Measurements from ENCODE around the gene FAM222B. TPM values are rescaled to one million over a fixed set of nuclear protein-coding genes. Genes with fewer than 3 reads are reported as not detected.
"Not testable (repeated sequence)": the region's sequence is repeated elsewhere in the genome, so short reads cannot be mapped to it uniquely, and the experiment has no call there.

Gene FAM222B
- total and polyA plus RNA-seq, 7 experiments from 2014 or later, result 11.8 to 24.4 (median 22.3) TPM

GRCh38 chr17:28779601-28780000 is 63.0 kb downstream of the FAM222B start:
- H3K4me3 Mint-ChIP-seq; H3K4me3 ChIP-seq (ENCODE audit: low read length); H3K27me3 Mint-ChIP-seq; CTCF ChIA-PET; H3K9me3 ChIP-seq (ENCODE audit: control insufficient read depth in 2 of 3, low read length in 3 of 3); DNase-seq; H3K9me3 Mint-ChIP-seq; H3K27ac Mint-ChIP-seq; intact Hi-C loops (cut with micrococcal nuclease); ATAC-seq; POLR2A ChIA-PET; H3K27me3 ChIP-seq (ENCODE audit: control insufficient read depth in 2 of 2, insufficient read depth in 2 of 2, low read length in 2 of 2); H3K27ac ChIP-seq (ENCODE audit: low read depth, low read length); H3K36me3 ChIP-seq (ENCODE audit: control insufficient read depth in 2 of 3, insufficient read depth in 3 of 3, low read length in 3 of 3): not testable (repeated sequence)
- peaks cover 0 to 17% (median 8%) of the 10 kb centered on the region in 5 donors for H3K36me3 Mint-ChIP-seq
- H3K4me1 Mint-ChIP-seq, result peaks cover 22 to 40% (median 32%) of the 10 kb centered on the region in 7 donors
- H3K4me1 ChIP-seq (ENCODE audit: control insufficient read depth in 2 of 2, insufficient read depth in 2 of 2, low read length in 2 of 2), result peaks cover 0 to 20% of the 10 kb centered on the region in 2 donors

DNA sequence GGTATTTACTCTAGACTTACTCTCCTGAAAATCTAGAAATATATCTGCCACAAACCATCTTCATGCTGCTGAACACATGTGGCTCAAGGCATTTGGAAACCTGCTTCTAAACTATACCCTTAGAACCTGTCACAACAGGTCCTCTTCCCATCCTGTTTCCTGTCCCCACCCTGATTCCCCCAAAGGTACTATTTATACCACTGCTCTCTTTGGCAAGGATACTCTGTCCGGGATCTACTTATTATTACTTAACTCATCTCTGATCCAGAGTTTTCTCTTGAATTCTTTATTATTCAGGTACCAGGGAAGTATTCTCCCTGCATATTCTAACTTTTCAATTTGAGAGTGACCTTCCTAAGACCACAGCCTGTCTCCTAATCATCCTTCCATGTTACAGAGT is 65.4 kb downstream of the FAM222B start:
- ChIA-PET POLR2A (interaction anchor here (0.6 kb wide), 1 partner anchor 25 kb away, joined by 3 read pairs; no protein-coding TSS in a partner anchor), CTCF (no interaction called here)
- DNase-seq (no peak), ATAC-seq (no peak)
- Mint-ChIP-seq H3K27ac (peak overlapping the region; percentile 9 to 90 (median 61)), H3K36me3 (peaks cover 0 to 21% (median 13%) of the 10 kb centered on the region in 5 donors), H3K9me3 (no peaks in the 10 kb centered on the region), H3K27me3 (no peaks in the 10 kb centered on the region), H3K4me3 (peak overlapping the region in 5 of 10 donors; percentile 6 to 56 (median 25)), H3K4me1 (peaks cover 25 to 41% (median 35%) of the 10 kb centered on the region in 7 donors)
- Histone ChIP-seq H3K27ac (ENCODE audit: low read depth, low read length) (peak overlapping the region; percentile 43), H3K4me3 (ENCODE audit: low read length) (no peak overlapping the region), H3K9me3 (ENCODE audit: control insufficient read depth in 2 of 3, low read length in 3 of 3) (no peaks in the 10 kb centered on the region), H3K27me3 (ENCODE audit: control insufficient read depth in 2 of 2, insufficient read depth in 2 of 2, low read length in 2 of 2) (no peaks in the 10 kb centered on the region), H3K4me1 (ENCODE audit: control insufficient read depth in 2 of 2, insufficient read depth in 2 of 2, low read length in 2 of 2) (peaks cover 0 to 20% of the 10 kb centered on the region in 2 donors), H3K36me3 (ENCODE audit: control insufficient read depth in 2 of 3, insufficient read depth in 3 of 3, low read length in 3 of 3) (peaks cover 0 to 11% (median 0%) of the 10 kb centered on the region in 3 experiments)
- intact Hi-C loops (cut with micrococcal nuclease), result no loop called here

- Mint-ChIP-seq H3K27ac (peak overlapping the region in 2 of 9 donors; percentile 12 to 17), H3K27me3 (no peaks in the 10 kb centered on the region), H3K36me3 (peaks cover 0 to 15% (median 8%) of the 10 kb centered on the region in 5 donors), H3K9me3 (no peaks in the 10 kb centered on the region), H3K4me1 (peaks cover 23 to 42% (median 33%) of the 10 kb centered on the region in 7 donors), H3K4me3 (no peak overlapping the region)
- CTCF ChIA-PET, result interaction anchor here (0.6 to 2.0 kb wide), 3 partner anchors 10 to 168 kb away, joined by 3 to 14 read pairs (median 3); no protein-coding TSS in a partner anchor
- Histone ChIP-seq H3K27ac (ENCODE audit: low read depth, low read length) (no peak overlapping the region), H3K27me3 (ENCODE audit: control insufficient read depth in 2 of 2, insufficient read depth in 2 of 2, low read length in 2 of 2) (no peaks in the 10 kb centered on the region), H3K36me3 (ENCODE audit: control insufficient read depth in 2 of 3, insufficient read depth in 3 of 3, low read length in 3 of 3) (peaks cover 0 to 11% (median 0%) of the 10 kb centered on the region in 3 experiments), H3K9me3 (ENCODE audit: control insufficient read depth in 2 of 3, low read length in 3 of 3) (no peaks in the 10 kb centered on the region), H3K4me3 (ENCODE audit: low read length) (no peak overlapping the region), H3K4me1 (ENCODE audit: control insufficient read depth in 2 of 2, insufficient read depth in 2 of 2, low read length in 2 of 2) (peaks cover 0 to 20% of the 10 kb centered on the region in 2 donors)
- ATAC-seq, result no peak
- intact Hi-C loops (cut with micrococcal nuclease), result no loop called here
- DNase-seq, result no peak
- POLR2A ChIA-PET, result interaction anchor here (0.6 to 1.5 kb wide), 4 partner anchors 29 to 339 kb away, joined by 3 to 5 read pairs (median 4); no protein-coding TSS in a partner anchor
Measured at GRCh38 chr17:28774206-28774605, 68.4 kb downstream of the FAM222B start.

GRCh38 chr17:28773736-28774135 is 68.9 kb downstream of the FAM222B start:
- ChIA-PET CTCF (interaction anchor here (0.6 to 2.0 kb wide), 4 partner anchors 10 to 168 kb away, joined by 3 to 14 read pairs (median 3); no protein-coding TSS in a partner anchor), POLR2A (interaction anchor here (0.6 to 1.5 kb wide), 5 partner anchors 13 to 339 kb away, joined by 3 to 5 read pairs (median 3); no protein-coding TSS in a partner anchor)
- peaks cover 0 to 10% (median 4%) of the 10 kb centered on the region in 5 donors for H3K36me3 Mint-ChIP-seq
- peaks cover 20 to 38% (median 28%) of the 10 kb centered on the region in 7 donors for H3K4me1 Mint-ChIP-seq
- no peaks in the 10 kb centered on the region for H3K27me3 Mint-ChIP-seq
- no peaks in the 10 kb centered on the region for H3K9me3 Mint-ChIP-seq
- DNase-seq, result no peak
- Histone ChIP-seq H3K27me3 (ENCODE audit: control insufficient read depth in 2 of 2, insufficient read depth in 2 of 2, low read length in 2 of 2) (no peaks in the 10 kb centered on the region), H3K36me3 (ENCODE audit: control insufficient read depth in 2 of 3, insufficient read depth in 3 of 3, low read length in 3 of 3) (peaks cover 0 to 11% (median 0%) of the 10 kb centered on the region in 3 experiments), H3K4me3 (ENCODE audit: low read length) (no peak overlapping the region), H3K4me1 (ENCODE audit: control insufficient read depth in 2 of 2, insufficient read depth in 2 of 2, low read length in 2 of 2) (peaks cover 0 to 20% of the 10 kb centered on the region in 2 donors), H3K27ac (ENCODE audit: low read depth, low read length) (no peak overlapping the region), H3K9me3 (ENCODE audit: control insufficient read depth in 2 of 3, low read length in 3 of 3) (no peaks in the 10 kb centered on the region)
- H3K27ac Mint-ChIP-seq, result peak overlapping the region in 1 of 9 donors; percentile 17
- H3K4me3 Mint-ChIP-seq, result no peak overlapping the region
- ATAC-seq, result no peak
- intact Hi-C loops (cut with micrococcal nuclease), result no loop called here

GRCh38 chr17:28765038-28765437 is 77.6 kb downstream of the FAM222B start:
- Mint-ChIP-seq H3K4me1 (peaks cover 8 to 17% (median 12%) of the 10 kb centered on the region in 7 donors), H3K4me3 (no peak overlapping the region), H3K27me3 (no peaks in the 10 kb centered on the region), H3K9me3 (peaks cover 0 to 2% (median 0%) of the 10 kb centered on the region in 11 donors), H3K27ac (peak overlapping the region in 1 of 9 donors; percentile 64), H3K36me3 (peaks cover 0 to 21% (median 3%) of the 10 kb centered on the region in 5 donors)
- intact Hi-C loops (cut with micrococcal nuclease), result loop anchor here in 1 of 2 donors (10.0 kb wide), 1 partner anchor 50 kb away; no protein-coding TSS in a partner anchor
- POLR2A ChIA-PET, result interaction anchor here (0.6 to 2.9 kb wide), 5 partner anchors 131 to 792 kb away, joined by 3 to 12 read pairs (median 3); partner anchors contain the start of gene FLOT2
- DNase-seq (no peak), ATAC-seq (no peak)
- Histone ChIP-seq H3K27me3 (ENCODE audit: control insufficient read depth in 2 of 2, insufficient read depth in 2 of 2, low read length in 2 of 2) (no peaks in the 10 kb centered on the region), H3K4me3 (ENCODE audit: low read length) (no peak overlapping the region), H3K36me3 (ENCODE audit: control insufficient read depth in 2 of 3, insufficient read depth in 3 of 3, low read length in 3 of 3) (peaks cover 0 to 50% (median 17%) of the 10 kb centered on the region in 3 experiments), H3K9me3 (ENCODE audit: control insufficient read depth in 2 of 3, low read length in 3 of 3) (no peaks in the 10 kb centered on the region), H3K4me1 (ENCODE audit: control insufficient read depth in 2 of 2, insufficient read depth in 2 of 2, low read length in 2 of 2) (no peaks in the 10 kb centered on the region), H3K27ac (ENCODE audit: low read depth, low read length) (no peak overlapping the region)
- CTCF ChIA-PET, result interaction anchor here (0.5 to 5.3 kb wide), 21 partner anchors 9 to 199 kb away, joined by 3 to 54 read pairs (median 6); partner anchors contain the start of genes DHRS13, PHF12 and TLCD1

DNA sequence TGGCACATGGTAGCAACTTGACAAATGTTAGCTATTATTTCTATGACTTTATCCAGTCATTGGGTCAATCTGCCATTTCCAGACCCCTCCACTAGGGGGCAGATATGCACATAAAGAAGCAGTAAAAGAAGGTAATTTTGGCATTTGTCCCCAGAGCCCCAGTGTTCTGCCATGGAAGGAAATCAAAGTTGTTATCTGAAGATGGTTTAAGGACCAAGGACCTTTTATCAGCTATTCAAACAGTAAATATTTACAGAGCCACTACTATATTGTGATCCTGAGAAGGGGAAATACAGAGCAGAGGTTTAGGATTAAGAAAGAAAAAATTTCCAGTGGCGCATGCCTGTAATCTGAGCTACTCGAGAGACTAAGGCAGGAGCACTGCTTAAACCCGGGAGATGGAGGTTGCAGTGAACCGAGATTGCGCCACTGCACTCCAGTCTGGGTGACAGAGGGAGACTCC is 78.8 kb downstream of the FAM222B start:
- Histone ChIP-seq H3K36me3 (ENCODE audit: control insufficient read depth in 2 of 3, insufficient read depth in 3 of 3, low read length in 3 of 3) (peaks cover 0 to 62% (median 23%) of the 10 kb centered on the region in 3 experiments), H3K9me3 (ENCODE audit: control insufficient read depth in 2 of 3, low read length in 3 of 3) (no peaks in the 10 kb centered on the region), H3K27ac (ENCODE audit: low read depth, low read length) (no peak overlapping the region), H3K4me3 (ENCODE audit: low read length) (no peak overlapping the region), H3K4me1 (ENCODE audit: control insufficient read depth in 2 of 2, insufficient read depth in 2 of 2, low read length in 2 of 2) (no peaks in the 10 kb centered on the region), H3K27me3 (ENCODE audit: control insufficient read depth in 2 of 2, insufficient read depth in 2 of 2, low read length in 2 of 2) (no peaks in the 10 kb centered on the region)
- Mint-ChIP-seq H3K4me3 (no peak overlapping the region), H3K36me3 (peaks cover 3 to 23% (median 3%) of the 10 kb centered on the region in 5 donors), H3K27me3 (no peaks in the 10 kb centered on the region), H3K4me1 (peaks cover 4 to 16% (median 6%) of the 10 kb centered on the region in 7 donors), H3K9me3 (peaks cover 0 to 2% (median 0%) of the 10 kb centered on the region in 11 donors), H3K27ac (peak overlapping the region in 5 of 9 donors; percentile 6 to 93 (median 75))
- intact Hi-C loops (cut with micrococcal nuclease), result loop anchor here (1.0 to 10.0 kb wide), 11 partner anchors 37 to 353 kb away; partner anchors contain the start of genes DHRS13 (in 2 of the 2), FAM222B (in 2 of the 2) and FLOT2 (in 1 of the 2)
- POLR2A ChIA-PET, result interaction anchor here (0.6 to 2.9 kb wide), 14 partner anchors 11 to 265 kb away, joined by 3 to 15 read pairs (median 5); partner anchors contain the start of genes DHRS13, FLOT2 and RPL23A
- DNase-seq (peak in 8 of 9 donors; percentile 63 to 82 (median 76)), ATAC-seq (peak; percentile 95)
- CTCF ChIA-PET, result interaction anchor here (0.6 to 5.3 kb wide), 40 partner anchors 10 to 353 kb away, joined by 3 to 54 read pairs (median 5); partner anchors contain the start of genes DHRS13, FAM222B, FLOT2 and PHF12

All from naive thymus-derived CD4-positive, alpha-beta T cell (primary cell).